HG02588 (cell line): ENCODE data around the gene RILPL1.
A peak's percentile ranks its signal among the peaks of the same experiment; 100 is the strongest.
"Not testable (repeated sequence)": the region's sequence is repeated elsewhere in the genome, so short reads cannot be mapped to it uniquely, and the experiment has no call there.

Source experiments
- ATAC-seq: cut with Tn5 transposase; IDR thresholded peaks from one replicate; pipeline ENCODE4 v1.9.1; 2021; ENCODE audit warnings: mild to moderate bottlenecking, moderate library complexity; ENCODE audit not compliant: unreplicated experiment

Gene RILPL1, protein sequence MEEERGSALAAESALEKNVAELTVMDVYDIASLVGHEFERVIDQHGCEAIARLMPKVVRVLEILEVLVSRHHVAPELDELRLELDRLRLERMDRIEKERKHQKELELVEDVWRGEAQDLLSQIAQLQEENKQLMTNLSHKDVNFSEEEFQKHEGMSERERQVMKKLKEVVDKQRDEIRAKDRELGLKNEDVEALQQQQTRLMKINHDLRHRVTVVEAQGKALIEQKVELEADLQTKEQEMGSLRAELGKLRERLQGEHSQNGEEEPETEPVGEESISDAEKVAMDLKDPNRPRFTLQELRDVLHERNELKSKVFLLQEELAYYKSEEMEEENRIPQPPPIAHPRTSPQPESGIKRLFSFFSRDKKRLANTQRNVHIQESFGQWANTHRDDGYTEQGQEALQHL

GRCh38 chr12:123533672-123534643 lies at the start of gene RILPL1:
Gene RILPL1, minus strand, starts transcription at chr12:123533719. Its CDS starts 237 bp downstream, at chr12:123533482.
- peak; percentile 60 for ATAC-seq

- no peak for ATAC-seq
Measured at GRCh38 chr12:123580772-123581171, 47.3 kb upstream of the RILPL1 start.

- not testable (repeated sequence) for ATAC-seq
Measured at GRCh38 chr12:123578829-123579228, 45.3 kb upstream of the RILPL1 start.

DNA sequence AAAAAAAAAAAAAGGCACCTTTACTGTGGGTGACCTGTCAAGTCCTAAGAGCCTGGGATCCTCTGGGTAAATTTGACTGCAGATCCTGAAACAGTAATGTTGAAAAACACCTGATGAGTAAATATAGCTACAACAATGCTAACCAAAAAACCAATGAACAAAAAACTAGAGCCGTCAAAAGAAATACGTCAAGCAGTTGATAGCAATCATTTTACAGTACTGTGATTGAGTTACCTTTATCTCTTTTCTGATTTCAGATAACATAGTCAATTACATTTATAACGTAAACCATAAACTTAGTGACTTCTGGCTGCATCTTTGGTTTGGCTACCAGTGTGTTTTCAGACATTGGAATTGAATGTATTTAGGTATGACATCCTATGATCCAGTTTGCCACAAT lies 44.7 kb upstream of the RILPL1 start:
- ATAC-seq, result no peak

DNA sequence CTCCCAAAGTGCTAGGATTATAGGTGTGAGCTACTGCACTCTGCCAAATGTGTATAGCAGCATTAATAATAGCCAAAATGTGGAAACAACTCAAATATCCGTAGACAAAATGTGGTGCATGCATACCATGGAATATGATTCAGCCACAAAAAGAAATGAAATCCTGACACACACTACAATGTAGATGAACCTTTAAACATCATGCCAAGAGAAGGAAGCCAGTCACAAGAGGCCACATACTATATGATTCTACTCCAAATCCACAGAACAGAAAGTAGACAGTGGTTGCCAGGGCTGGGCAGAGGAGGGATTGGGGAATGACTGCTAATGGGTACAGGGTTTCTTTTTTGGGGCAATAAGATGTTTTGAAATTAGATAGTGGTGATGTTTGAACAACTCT lies 43.1 kb upstream of the RILPL1 start:
- ATAC-seq, result no peak

DNA sequence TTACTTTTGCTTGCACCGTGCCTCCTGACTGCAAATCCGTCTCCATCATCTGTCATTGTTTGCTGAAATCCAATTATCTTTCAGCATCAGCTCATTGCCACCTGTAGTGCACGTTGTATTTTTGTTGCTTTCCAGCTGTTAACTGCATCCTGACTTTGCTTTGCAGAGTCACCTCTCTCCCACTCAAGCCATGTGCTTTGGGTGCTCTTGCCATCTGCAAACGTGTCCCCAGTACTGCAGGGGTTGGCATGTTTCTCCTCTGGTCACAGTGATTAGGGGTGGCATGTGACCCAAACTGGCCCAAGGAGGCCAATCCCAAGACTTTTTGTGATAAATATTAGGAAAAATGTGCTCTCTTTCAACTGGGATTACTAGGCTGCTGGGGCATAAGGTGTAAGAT lies 40.4 kb upstream of the RILPL1 start:
- ATAC-seq, result no peak

DNA sequence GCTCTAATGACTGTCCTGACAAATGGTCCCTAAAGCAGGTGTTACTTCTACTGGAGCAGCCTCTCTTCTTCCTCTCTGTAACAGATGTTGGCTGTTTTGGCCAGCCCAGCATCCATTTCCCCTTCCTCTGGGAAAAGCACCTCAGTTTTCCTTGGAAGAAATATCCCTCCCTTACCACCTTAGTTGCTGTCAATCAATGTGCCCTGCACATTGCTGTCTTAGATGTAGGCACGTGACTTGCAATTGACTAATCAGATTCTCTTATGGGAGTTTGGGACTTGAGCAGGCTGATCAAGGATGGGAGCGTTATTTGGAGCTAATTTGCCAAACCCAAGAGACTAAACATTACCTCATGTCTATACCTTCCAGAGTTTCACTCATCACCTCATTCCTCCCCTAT lies 38.9 kb upstream of the RILPL1 start:
- ATAC-seq, result no peak

DNA sequence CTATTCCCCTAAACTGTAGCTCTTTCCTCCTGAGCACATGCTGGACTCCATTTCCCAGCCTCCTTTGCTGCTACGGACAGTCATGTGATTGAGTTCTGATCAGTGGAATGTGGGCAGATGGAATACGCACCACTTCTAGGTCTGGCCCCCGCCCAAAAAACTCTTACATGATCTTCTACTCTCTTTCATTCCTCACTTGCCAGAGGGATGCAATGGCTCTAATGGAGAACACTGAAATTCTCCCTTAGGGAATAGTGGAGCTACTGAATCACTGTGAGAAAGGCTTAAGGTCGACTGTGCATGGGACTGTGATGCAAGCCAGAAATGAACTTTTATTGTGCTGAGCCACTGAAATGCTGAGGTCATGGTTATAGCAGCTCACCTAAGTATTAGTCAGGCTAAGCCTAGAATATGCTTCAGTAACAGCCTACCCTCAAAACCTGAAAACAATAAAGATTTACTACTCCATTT lies 37.9 kb upstream of the RILPL1 start:
- ATAC-seq, result no peak

DNA sequence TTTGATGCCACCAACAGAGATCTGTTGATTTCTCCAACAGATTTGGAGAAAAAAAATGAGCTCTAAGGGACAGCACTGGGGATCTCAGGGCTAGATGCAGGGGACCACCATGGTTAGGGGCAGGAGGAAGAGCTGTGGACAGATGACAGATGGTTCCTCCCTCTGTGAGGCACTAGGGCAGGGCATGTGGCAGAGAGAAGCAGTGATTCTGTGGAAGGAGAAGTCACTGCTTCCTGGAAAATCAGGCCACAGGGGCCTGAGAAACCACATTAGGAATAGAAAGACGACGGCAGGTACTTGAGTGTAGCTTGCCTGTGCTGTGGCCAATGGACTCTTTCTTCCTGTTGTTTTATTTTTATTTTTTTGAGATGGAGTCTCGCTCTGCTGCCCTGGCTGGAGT lies 25.9 kb upstream of the RILPL1 start:
- ATAC-seq, result no peak

- ATAC-seq, result not testable (repeated sequence)
Measured at GRCh38 chr12:123558487-123558886, 25.0 kb upstream of the RILPL1 start.

- ATAC-seq, result not testable (repeated sequence)
Measured at GRCh38 chr12:123554843-123555242, 21.3 kb upstream of the RILPL1 start.

- not testable (repeated sequence) for ATAC-seq
Measured at GRCh38 chr12:123554136-123554535, 20.6 kb upstream of the RILPL1 start.

GRCh38 chr12:123550700-123551099 lies 17.2 kb upstream of the RILPL1 start:
- no peak for ATAC-seq

DNA sequence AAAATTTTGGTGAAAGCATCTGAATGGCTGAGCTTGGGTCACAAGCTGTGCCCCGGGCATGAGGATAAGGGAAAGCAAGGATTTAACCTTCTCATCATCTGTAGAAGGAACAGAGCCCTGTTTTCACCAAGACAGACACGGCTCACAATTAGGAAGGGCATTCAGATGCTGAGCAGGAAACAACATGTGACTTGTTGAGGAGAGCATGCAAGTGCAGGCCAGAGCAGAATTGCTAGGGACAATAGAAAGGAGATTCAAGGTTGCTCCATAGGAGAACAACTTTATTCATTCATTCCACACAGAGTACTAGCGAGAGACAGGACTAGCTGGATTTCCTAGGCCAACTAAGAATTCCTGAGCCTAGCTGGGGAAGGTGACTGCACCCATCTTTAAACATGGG lies 14.6 kb upstream of the RILPL1 start:
- no peak for ATAC-seq

DNA sequence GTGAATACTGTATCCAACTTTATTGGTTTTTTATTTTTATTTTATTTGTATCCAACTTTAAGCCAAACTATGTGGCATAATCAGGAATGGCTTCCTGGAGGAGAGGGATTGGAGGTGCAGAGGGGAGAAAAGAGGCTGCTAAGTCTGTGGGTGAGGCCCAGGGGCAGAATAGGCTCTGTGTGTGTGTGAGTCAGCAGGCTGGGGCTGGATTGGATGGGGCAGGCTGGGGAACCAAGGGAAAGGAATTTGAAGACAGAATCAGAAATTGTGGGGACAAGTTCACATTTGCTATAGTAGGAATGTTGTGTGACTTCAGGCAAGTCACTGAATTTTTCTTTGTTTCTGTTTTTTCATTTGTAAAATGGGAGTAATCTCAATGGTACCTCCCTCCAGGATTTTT lies 12.8 kb upstream of the RILPL1 start:
- no peak for ATAC-seq

DNA sequence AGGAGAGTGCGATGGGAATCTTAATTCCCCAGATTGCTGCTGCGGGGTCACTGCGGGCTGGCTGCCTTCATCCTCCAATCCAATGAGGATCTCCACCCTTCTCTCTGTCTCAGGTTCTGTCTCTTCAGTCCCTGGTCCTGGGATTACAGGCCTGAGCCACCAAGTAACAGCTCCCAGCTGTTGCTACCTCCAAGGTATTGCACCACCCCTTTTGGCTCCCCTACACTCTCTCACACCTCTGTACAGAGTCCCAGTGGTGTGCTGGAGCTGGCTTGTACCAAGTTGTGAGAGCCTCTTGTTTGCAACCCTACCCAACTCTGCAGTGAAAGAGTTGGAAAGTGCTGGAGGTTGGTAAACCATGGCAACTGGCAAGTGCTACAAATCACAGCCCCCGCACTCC lies 10.0 kb upstream of the RILPL1 start:
- ATAC-seq, result no peak

- ATAC-seq, result no peak
Measured at GRCh38 chr12:123540899-123541662, 7.6 kb upstream of the RILPL1 start.

- not testable (repeated sequence) for ATAC-seq
Measured at GRCh38 chr12:123535952-123536351, 2.4 kb upstream of the RILPL1 start.

DNA sequence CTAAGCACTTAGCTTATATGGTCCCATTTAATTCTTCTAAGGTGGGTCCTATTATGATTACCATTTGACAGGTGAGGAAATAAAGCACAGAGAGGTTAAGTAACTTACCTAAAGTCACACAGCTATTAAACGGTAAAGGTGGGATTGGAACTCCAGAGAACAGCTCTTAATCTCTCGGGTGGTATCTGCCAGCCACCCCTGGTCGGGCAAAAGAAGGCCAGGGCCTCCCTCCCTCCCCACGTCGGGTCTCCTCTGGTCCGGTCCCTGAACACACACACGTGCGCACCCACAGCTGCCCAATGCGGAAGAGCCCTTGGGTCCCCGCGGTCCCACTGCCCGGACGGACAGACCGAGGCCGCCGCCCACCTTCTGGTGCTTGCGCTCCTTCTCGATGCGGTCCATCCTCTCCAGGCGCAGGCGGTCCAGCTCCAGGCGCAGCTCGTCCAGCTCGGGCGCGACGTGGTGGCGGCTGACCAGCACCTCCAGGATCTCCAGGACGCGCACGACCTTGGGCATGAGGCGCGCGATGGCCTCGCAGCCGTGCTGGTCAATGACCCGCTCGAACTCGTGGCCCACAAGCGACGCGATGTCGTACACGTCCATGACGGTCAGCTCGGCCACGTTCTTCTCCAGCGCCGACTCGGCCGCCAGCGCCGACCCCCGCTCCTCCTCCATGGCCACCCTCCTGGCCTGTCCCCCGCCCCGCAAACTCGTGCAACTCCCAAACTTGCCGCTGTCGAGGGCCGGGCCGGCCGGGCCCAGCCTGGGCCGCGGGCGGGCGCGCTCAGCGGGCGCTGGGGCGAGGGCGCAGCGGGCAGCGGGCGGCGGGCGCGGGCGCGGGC lies 490 bp downstream of the RILPL1 start:
- ATAC-seq, result peak; percentile 5

GRCh38 chr12:123532019-123532418 lies 1.5 kb downstream of the RILPL1 start:
- no peak for ATAC-seq
